ENCODE data around the gene EFNB1. TPM values are rescaled to one million over a fixed set of nuclear protein-coding genes. Genes with fewer than 3 reads are reported as not detected.
A peak's percentile ranks its signal among the peaks of the same experiment; 100 is the strongest.

EFNB1 gene
- total RNA-seq, 2 donors from 2014 or later, result 19.9 to 40.1 TPM

GRCh38 chrX:68877606-68878005 lies 48.8 kb downstream of the EFNB1 start:
- H3K4me3 ChIP-seq, result no peak overlapping the region
- no peaks in the 10 kb centered on the region for H3K27me3 ChIP-seq (replicated peaks; ENCODE audit: insufficient read depth)
- WGBS, result 81% methylated on average over 6 of the region's 9 CpGs
- no peak overlapping the region for H3K27ac ChIP-seq
- H3K4me1 ChIP-seq (replicated peaks), result no peaks in the 10 kb centered on the region
- intact Hi-C loops (cut with DNase I), result no loop called here
- DNase-seq (ENCODE audit: low spot score), result no peak
- no peaks in the 10 kb centered on the region for H3K36me3 ChIP-seq
- TF ChIP-seq POLR2AphosphoS5 (IDR thresholded peaks at IDR 0.05) (no peak), CTCF (IDR thresholded peaks at IDR 0.05) (no peak), POLR2A (IDR thresholded peaks at IDR 0.05) (no peak)
- H3K9me3 ChIP-seq, result no peaks in the 10 kb centered on the region

GRCh38 chrX:68878977-68879645 lies 50.3 kb downstream of the EFNB1 start:
- no peaks in the 10 kb centered on the region for H3K9me3 ChIP-seq
- H3K4me1 ChIP-seq (replicated peaks), result no peaks in the 10 kb centered on the region
- H3K4me3 ChIP-seq, result no peak overlapping the region
- no peak overlapping the region for H3K27ac ChIP-seq
- peak; percentile 25 for DNase-seq (ENCODE audit: low spot score)
- intact Hi-C loops (cut with DNase I), result no loop called here
- TF ChIP-seq POLR2A (IDR thresholded peaks at IDR 0.05), result no peak
- no peak for TF ChIP-seq CTCF (IDR thresholded peaks at IDR 0.05)
- no peak for TF ChIP-seq POLR2AphosphoS5 (IDR thresholded peaks at IDR 0.05)
- H3K27me3 ChIP-seq (replicated peaks; ENCODE audit: insufficient read depth), result no peaks in the 10 kb centered on the region
- 57% methylated on average over 7 of the region's 11 CpGs for WGBS
- no peaks in the 10 kb centered on the region for H3K36me3 ChIP-seq

- TF ChIP-seq POLR2AphosphoS5 (IDR thresholded peaks at IDR 0.05) (no peak), POLR2A (IDR thresholded peaks at IDR 0.05) (no peak), CTCF (IDR thresholded peaks at IDR 0.05) (no peak)
- DNase-seq (ENCODE audit: low spot score), result no peak
- H3K9me3 ChIP-seq, result no peaks in the 10 kb centered on the region
- H3K27me3 ChIP-seq (replicated peaks; ENCODE audit: insufficient read depth), result no peaks in the 10 kb centered on the region
- intact Hi-C loops (cut with DNase I), result no loop called here
- no peaks in the 10 kb centered on the region for H3K36me3 ChIP-seq
- no peak overlapping the region for H3K4me3 ChIP-seq
- H3K27ac ChIP-seq, result no peak overlapping the region
- H3K4me1 ChIP-seq (replicated peaks), result no peaks in the 10 kb centered on the region
- 39% methylated on average over 9 of the region's 9 CpGs for WGBS
These were observed 52.2 kb downstream of the EFNB1 start for GRCh38 chrX:68880846-68881552.

- no peaks in the 10 kb centered on the region for H3K36me3 ChIP-seq
- no peaks in the 10 kb centered on the region for H3K27me3 ChIP-seq (replicated peaks; ENCODE audit: insufficient read depth)
- no peaks in the 10 kb centered on the region for H3K4me1 ChIP-seq (replicated peaks)
- intact Hi-C loops (cut with DNase I), result no loop called here
- 74% methylated on average over 5 of the region's 5 CpGs for WGBS
- no peaks in the 10 kb centered on the region for H3K9me3 ChIP-seq
- TF ChIP-seq CTCF (IDR thresholded peaks at IDR 0.05) (no peak), POLR2AphosphoS5 (IDR thresholded peaks at IDR 0.05) (no peak), POLR2A (IDR thresholded peaks at IDR 0.05) (no peak)
- DNase-seq (ENCODE audit: low spot score), result no peak
- no peak overlapping the region for H3K4me3 ChIP-seq
- H3K27ac ChIP-seq, result no peak overlapping the region
These were observed 53.1 kb downstream of the EFNB1 start for GRCh38 chrX:68881911-68882310.

GRCh38 chrX:68883800-68884199 lies 55.0 kb downstream of the EFNB1 start:
- intact Hi-C loops (cut with DNase I), result no loop called here
- Histone ChIP-seq H3K36me3 (no peaks in the 10 kb centered on the region), H3K27ac (no peak overlapping the region), H3K27me3 (replicated peaks; ENCODE audit: insufficient read depth) (no peaks in the 10 kb centered on the region), H3K4me3 (no peak overlapping the region), H3K9me3 (no peaks in the 10 kb centered on the region), H3K4me1 (replicated peaks) (no peaks in the 10 kb centered on the region)
- TF ChIP-seq CTCF (IDR thresholded peaks at IDR 0.05) (no peak), POLR2A (IDR thresholded peaks at IDR 0.05) (no peak), POLR2AphosphoS5 (IDR thresholded peaks at IDR 0.05) (no peak)
- WGBS, result 76% methylated on average over 2 of the region's 2 CpGs
- no peak for DNase-seq (ENCODE audit: low spot score)
